ENCODE results near the gene EXOC3L1. TPM values are rescaled to one million over a fixed set of nuclear protein-coding genes. Genes with fewer than 3 reads are reported as not detected.

EXOC3L1 gene
- total and polyA plus RNA-seq, 2 of the 13 experiments (the other 11 are each of a cell fraction or from before 2014, with no cell fraction given) = 0.12 TPM; not detected in 1

GRCh38 chr16:67207249-67208091 is 17.5 kb upstream of the EXOC3L1 start (continued):
- TF ChIP-seq ZNF318 (CRISPR knock-in tag; IDR thresholded peaks at IDR 0.05) = no peak
- no peak for TF ChIP-seq PBX2 (CRISPR knock-in tag; IDR thresholded peaks at IDR 0.05)
- no peak for TF ChIP-seq BRD4 (CRISPR knock-in tag; IDR thresholded peaks at IDR 0.05)
- TF ChIP-seq ZNF879 (CRISPR knock-in tag; IDR thresholded peaks at IDR 0.05) = no peak
- TF ChIP-seq PTBP1 (IDR thresholded peaks at IDR 0.05; ENCODE audit: low read depth, low read length, poor library complexity, severe bottlenecking) = peak; percentile 20
- TF ChIP-seq HOXA7 (CRISPR knock-in tag; IDR thresholded peaks at IDR 0.05) = no peak
- TF ChIP-seq CHD4 (IDR thresholded peaks at IDR 0.05; ENCODE audit: borderline replicate concordance, low read length) = no peak
- no peak for TF ChIP-seq NFYC (CRISPR knock-in tag; IDR thresholded peaks at IDR 0.05)
- no peak for TF ChIP-seq ZNF883 (CRISPR knock-in tag; IDR thresholded peaks at IDR 0.05; ENCODE audit: not compliant biosample characterization)
- no peak for TF ChIP-seq RFX3 (CRISPR knock-in tag; IDR thresholded peaks at IDR 0.05)
- 0 out of 2 replicates have a peak, but pooled peaks have one; percentile 35 for TF ChIP-seq ZFP90 (CRISPR knock-in tag; IDR thresholded peaks at IDR 0.05; ENCODE audit: borderline replicate concordance)
- TF ChIP-seq ZNF34 (CRISPR knock-in tag; IDR thresholded peaks at IDR 0.05; ENCODE audit: borderline replicate concordance) = no peak
- TF ChIP-seq RNF219 (CRISPR knock-in tag; IDR thresholded peaks at IDR 0.05) = no peak
- TF ChIP-seq ZSCAN31 (CRISPR knock-in tag; IDR thresholded peaks at IDR 0.05; ENCODE audit: low read depth) = no peak
- no peak for TF ChIP-seq ZMYM4 (CRISPR knock-in tag; IDR thresholded peaks at IDR 0.05)
- TF ChIP-seq FOXC1 (CRISPR knock-in tag; IDR thresholded peaks at IDR 0.05; ENCODE audit: borderline replicate concordance) = 0 out of 2 replicates have a peak, but pooled peaks have one; percentile 17

Measured in HepG2 (cell line).